NCI-H2171 (cell line): ENCODE measurements around the gene PDZRN4.
"Not testable (repeated sequence)": the region's sequence is repeated elsewhere in the genome, so short reads cannot be mapped to it uniquely, and the experiment has no call there.

Experiments
- DNase-seq: peaks from one replicate; lab custom pipeline; 2025; lab: John Stamatoyannopoulos, UW

Gene PDZRN4

GRCh38 chr12:41280341-41281095 is 92.4 kb downstream of the PDZRN4 start:
- not testable (repeated sequence) for DNase-seq

DNA sequence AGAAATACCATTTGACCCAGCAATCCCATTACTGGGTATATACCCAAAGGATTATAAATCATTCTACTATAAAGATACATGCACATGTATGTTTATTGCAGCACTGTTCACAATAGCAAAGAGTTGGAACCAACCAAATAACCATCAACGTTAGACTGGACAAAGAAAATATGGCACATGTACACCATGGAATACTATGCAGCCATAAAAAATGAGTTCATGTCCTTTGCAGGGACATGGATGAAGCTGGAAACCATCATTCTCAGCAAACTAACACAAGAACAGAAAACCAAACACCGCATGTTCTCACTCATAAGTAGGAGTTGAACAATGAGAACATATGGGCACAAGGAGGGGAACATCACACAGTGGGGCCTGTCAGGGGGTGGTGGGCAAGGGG is 97.3 kb downstream of the PDZRN4 start:
- not testable (repeated sequence) for DNase-seq

- no peak for DNase-seq
Measured at GRCh38 chr12:41286426-41286825, 98.3 kb downstream of the PDZRN4 start.

GRCh38 chr12:41287500-41288141 is 99.5 kb downstream of the PDZRN4 start:
- DNase-seq, result no peak

- peak; percentile 94 for DNase-seq
Measured at GRCh38 chr12:41288142-41288811, 100.2 kb downstream of the PDZRN4 start.

- DNase-seq, result no peak
Measured at GRCh38 chr12:41289501-41289900, 101.4 kb downstream of the PDZRN4 start.

DNA sequence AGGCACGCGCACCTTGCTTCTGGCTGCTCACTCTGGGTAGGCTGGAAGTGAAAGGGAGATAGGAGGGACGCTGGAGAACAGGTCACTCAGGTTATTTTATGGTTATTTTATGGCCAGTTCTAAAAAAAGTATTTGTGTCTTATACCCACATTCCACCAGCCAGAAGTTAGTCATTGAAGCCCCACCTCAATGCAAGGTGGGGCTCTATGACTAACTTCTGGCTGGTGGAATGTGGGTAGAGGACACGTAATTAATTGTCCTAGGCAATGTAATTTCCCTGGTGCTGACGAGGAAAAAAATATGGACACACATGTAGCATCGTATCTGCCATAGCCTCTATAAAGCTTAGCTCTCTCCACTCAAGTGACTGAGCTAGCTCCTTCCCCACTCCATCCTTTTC is 104.9 kb downstream of the PDZRN4 start:
- DNase-seq, result no peak

- no peak for DNase-seq
Measured at GRCh38 chr12:41293461-41293860, 105.3 kb downstream of the PDZRN4 start.

DNA sequence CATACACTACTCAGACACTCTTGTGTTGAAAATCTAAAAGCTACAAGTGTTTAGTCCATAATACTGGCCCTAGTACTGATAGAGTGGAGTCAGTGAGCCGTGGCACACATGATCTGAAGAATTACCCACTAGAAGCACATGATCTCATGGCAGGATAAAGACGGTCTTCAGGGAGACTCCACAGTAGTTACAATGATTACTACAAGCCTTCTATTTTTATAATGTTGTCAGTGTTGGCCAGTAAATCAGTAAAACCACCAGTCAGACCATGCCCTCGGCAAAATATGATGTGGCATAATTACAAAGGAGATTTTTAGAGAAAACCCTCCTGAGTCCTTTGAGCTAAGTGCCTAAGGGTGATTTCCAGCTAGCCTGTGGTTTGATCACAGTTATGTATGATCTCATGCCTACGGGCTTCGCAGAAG is 114.9 kb downstream of the PDZRN4 start:
- DNase-seq, result no peak

GRCh38 chr12:41304526-41304925 is 116.4 kb downstream of the PDZRN4 start:
- no peak for DNase-seq

DNA sequence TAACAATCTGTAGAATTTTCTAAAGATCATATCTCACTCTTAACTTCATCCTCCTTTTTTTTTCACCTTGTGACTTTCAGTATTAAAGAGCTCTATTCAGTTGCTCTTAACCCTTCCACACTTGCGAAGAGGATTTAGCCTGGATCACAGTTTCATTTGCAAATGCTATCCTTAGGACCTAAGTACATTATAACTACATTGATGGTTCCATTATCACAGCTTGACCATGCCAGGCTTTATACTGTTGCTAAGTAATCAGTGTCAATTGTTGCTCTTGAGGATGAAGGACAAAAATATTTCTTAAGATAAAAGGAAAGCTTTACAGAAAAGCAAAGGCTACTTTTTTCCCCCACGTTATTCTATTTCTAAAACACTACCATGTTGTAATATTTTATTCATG is 122.2 kb downstream of the PDZRN4 start:
- DNase-seq, result no peak

- DNase-seq, result no peak
Measured at GRCh38 chr12:41311883-41312282, 123.8 kb downstream of the PDZRN4 start.

DNA sequence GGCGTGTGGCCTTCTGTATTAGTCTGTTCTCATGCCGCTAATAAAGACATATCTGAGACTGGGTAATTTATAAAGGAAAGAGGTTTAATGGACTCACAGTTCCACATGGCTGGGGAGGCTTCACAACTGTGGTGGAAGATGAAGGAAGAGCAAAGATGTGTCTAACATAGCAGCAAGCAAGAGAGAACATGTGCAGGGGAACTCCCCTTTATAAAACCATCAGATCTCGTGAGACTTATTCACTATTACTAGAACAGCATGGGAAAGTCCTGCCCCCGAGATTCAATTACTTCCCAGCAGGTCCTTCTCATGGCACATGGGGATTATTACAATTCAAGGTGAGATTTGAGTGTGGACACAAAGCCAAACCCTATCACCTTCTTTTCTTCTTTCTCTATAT is 124.3 kb downstream of the PDZRN4 start:
- not testable (repeated sequence) for DNase-seq

DNA sequence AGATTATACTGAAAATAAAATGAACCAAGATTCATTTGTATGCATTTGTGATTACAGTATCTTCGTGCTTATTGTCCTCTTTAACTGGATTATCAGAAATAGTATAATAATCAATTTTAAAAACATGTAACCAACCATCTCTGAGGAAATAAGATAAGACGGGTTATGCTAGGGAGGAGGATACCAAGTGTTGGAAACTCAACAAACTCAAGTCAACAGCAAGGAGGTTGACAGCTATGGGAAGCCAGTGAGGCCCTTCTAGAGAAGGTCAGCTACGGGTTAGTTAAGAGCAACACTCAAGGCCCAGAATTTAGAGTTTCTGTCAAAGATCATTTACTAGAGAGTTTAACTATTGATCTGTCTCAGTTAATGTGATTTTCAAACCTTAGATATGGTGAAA is 137.2 kb downstream of the PDZRN4 start:
- DNase-seq, result no peak

DNA sequence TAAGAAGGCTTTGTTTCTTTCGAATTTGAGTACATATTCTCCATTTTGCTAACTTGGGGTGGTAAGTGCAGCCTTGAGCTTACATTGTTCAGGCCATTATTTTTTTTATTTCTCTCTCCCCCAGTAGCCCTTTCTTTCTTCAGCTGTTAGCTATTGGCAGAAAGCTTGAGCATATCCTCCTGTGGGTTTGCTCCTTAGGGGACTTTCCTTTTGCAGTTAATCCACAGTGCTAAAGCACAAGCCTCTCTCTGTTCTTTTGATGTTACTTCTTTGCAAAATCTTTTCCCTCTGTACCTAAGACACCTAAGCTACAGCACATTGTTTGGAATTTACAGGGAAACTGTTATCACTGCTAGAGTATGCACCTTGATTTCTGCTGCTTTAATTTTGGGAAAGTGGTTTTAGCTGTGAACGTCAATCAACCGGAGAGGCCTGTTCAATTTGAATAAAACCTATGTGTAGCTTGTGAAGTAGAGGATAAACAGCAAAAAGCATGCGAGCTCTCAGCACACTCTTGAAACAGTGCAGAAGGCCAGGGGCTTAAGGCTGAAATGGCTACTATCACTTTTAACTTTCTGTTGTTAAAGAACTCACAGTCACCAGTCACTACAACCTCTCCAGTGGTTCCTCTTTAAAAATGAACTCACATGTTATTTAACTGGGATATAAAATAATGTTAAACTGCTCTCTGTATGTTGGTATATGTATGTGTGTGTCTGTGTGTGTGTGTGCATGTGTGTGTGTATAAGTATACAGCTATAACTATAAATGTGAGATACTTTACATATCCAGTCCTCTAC is 139.2 kb downstream of the PDZRN4 start:
- no peak for DNase-seq

GRCh38 chr12:41333974-41334373 is 145.9 kb downstream of the PDZRN4 start:
- DNase-seq, result no peak

GRCh38 chr12:41334390-41334789 is 146.3 kb downstream of the PDZRN4 start:
- DNase-seq, result no peak

DNA sequence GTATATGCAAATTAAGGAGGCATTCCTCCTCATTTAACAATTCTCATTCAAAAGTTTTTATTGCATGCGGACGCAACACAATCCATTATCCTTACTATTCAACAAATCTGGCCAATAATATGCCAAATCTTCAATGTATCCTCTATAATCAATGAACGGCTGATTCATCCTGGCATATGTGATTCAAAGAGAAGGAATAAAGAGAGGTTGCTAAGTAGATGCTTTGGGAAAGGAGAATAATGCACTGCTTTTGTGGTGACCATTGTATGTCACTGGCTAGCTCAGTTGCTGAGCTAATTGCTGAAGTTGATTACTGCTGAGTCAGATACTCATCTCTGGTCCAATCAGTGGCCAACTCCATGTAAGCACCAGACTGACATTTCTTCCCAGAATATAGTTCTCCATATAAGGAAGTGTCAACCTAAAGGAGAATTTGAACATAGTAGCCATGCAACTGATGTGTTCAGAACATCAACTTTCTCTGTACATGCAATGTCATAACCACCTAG is 148.0 kb downstream of the PDZRN4 start:
- no peak for DNase-seq

GRCh38 chr12:41339784-41340183 is 151.7 kb downstream of the PDZRN4 start:
- no peak for DNase-seq

GRCh38 chr12:41344776-41345470 is 156.8 kb downstream of the PDZRN4 start:
- DNase-seq, result no peak

GRCh38 chr12:41348198-41348597 is 160.1 kb downstream of the PDZRN4 start:
- no peak for DNase-seq
